ENCODE results near the gene CHST8.

Gene CHST8

GRCh38 chr19:33640773-33641172, 19.0 kb downstream of the CHST8 start:
- Histone ChIP-seq H3K27me3 (ENCODE audit: insufficient read depth, poor library complexity, severe bottlenecking) (no peaks in the 10 kb centered on the region), H3K27ac (replicated peaks) (no peak overlapping the region), H3K4me3 (replicated peaks; ENCODE audit: insufficient read depth, low read length) (no peak overlapping the region)
- DNase-seq (ENCODE audit: low read depth in 1 of 2, low spot score in 1 of 2): no peak
- TF ChIP-seq GABPA (IDR thresholded peaks at IDR 0.05; ENCODE audit: low read depth): no peak
- TF ChIP-seq CTCF (IDR thresholded peaks at IDR 0.05; ENCODE audit: insufficient read depth, low read length): no peak
- TF ChIP-seq SPI1 (IDR thresholded peaks at IDR 0.05; ENCODE audit: borderline replicate concordance, low read depth): no peak
- no peak for TF ChIP-seq POLR2AphosphoS5 (IDR thresholded peaks at IDR 0.05; ENCODE audit: low read depth)
- TF ChIP-seq, protein P1, sequence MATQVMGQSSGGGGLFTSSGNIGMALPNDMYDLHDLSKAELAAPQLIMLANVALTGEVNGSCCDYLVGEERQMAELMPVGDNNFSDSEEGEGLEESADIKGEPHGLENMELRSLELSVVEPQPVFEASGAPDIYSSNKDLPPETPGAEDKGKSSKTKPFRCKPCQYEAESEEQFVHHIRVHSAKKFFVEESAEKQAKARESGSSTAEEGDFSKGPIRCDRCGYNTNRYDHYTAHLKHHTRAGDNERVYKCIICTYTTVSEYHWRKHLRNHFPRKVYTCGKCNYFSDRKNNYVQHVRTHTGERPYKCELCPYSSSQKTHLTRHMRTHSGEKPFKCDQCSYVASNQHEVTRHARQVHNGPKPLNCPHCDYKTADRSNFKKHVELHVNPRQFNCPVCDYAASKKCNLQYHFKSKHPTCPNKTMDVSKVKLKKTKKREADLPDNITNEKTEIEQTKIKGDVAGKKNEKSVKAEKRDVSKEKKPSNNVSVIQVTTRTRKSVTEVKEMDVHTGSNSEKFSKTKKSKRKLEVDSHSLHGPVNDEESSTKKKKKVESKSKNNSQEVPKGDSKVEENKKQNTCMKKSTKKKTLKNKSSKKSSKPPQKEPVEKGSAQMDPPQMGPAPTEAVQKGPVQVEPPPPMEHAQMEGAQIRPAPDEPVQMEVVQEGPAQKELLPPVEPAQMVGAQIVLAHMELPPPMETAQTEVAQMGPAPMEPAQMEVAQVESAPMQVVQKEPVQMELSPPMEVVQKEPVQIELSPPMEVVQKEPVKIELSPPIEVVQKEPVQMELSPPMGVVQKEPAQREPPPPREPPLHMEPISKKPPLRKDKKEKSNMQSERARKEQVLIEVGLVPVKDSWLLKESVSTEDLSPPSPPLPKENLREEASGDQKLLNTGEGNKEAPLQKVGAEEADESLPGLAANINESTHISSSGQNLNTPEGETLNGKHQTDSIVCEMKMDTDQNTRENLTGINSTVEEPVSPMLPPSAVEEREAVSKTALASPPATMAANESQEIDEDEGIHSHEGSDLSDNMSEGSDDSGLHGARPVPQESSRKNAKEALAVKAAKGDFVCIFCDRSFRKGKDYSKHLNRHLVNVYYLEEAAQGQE (IDR thresholded peaks at IDR 0.05; ENCODE audit: insufficient replicate concordance, low read depth): no peak

GRCh38 chr19:33641261-33641660, 19.5 kb downstream of the CHST8 start:
- H3K27me3 ChIP-seq (ENCODE audit: insufficient read depth, poor library complexity, severe bottlenecking): no peaks in the 10 kb centered on the region
- TF ChIP-seq CTCF (IDR thresholded peaks at IDR 0.05; ENCODE audit: insufficient read depth, low read length): no peak
- no peak for TF ChIP-seq SPI1 (IDR thresholded peaks at IDR 0.05; ENCODE audit: borderline replicate concordance, low read depth)
- TF ChIP-seq, protein P1 (IDR thresholded peaks at IDR 0.05; ENCODE audit: insufficient replicate concordance, low read depth): no peak
- TF ChIP-seq GABPA (IDR thresholded peaks at IDR 0.05; ENCODE audit: low read depth): no peak
- TF ChIP-seq POLR2AphosphoS5 (IDR thresholded peaks at IDR 0.05; ENCODE audit: low read depth): no peak
- no peak overlapping the region for H3K27ac ChIP-seq (replicated peaks)
- no peak overlapping the region for H3K4me3 ChIP-seq (replicated peaks; ENCODE audit: insufficient read depth, low read length)
- no peak for DNase-seq (ENCODE audit: low read depth in 1 of 2, low spot score in 1 of 2)

DNA sequence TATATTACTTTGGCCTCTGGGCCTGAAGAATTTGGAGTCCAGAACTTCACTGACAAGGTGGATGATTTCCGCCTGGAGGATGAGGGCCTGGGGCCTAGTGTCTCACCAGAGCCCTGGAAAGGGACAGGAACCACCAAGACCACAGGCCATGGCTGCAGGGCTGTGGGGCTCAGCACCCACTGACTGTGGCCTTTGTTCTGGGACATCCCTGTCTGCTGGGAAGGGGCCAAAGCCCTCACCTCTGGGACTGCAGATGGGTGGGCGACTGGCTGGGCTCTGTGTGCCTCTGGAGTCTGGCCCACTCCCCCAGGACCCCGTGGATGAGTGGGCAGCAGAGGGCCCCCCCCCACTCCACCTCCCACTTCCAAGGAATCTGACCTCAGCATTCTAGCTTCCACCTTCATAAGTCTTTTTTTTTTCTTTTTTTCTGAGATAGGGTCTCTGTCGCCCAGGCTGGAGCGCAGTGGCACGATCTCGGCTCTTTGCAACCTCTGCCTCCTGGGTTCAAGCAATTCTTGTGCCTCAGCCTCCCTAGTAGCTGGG, 20.3 kb downstream of the CHST8 start:
- TF ChIP-seq GABPA (IDR thresholded peaks at IDR 0.05; ENCODE audit: low read depth): no peak
- TF ChIP-seq CTCF (IDR thresholded peaks at IDR 0.05; ENCODE audit: insufficient read depth, low read length): no peak
- TF ChIP-seq POLR2AphosphoS5 (IDR thresholded peaks at IDR 0.05; ENCODE audit: low read depth): no peak
- TF ChIP-seq, protein P1 (IDR thresholded peaks at IDR 0.05; ENCODE audit: insufficient replicate concordance, low read depth): no peak
- TF ChIP-seq SPI1 (IDR thresholded peaks at IDR 0.05; ENCODE audit: borderline replicate concordance, low read depth): no peak
- no peak overlapping the region for H3K27ac ChIP-seq (replicated peaks)
- DNase-seq (ENCODE audit: low read depth in 1 of 2, low spot score in 1 of 2): no peak
- no peak overlapping the region for H3K4me3 ChIP-seq (replicated peaks; ENCODE audit: insufficient read depth, low read length)
- no peaks in the 10 kb centered on the region for H3K27me3 ChIP-seq (ENCODE audit: insufficient read depth, poor library complexity, severe bottlenecking)

All from HL-60 (cell line).